Measurements from ENCODE around the gene PRICKLE1.

PRICKLE1 gene

GRCh38 chr12:42588524-42589464, 752 bp downstream of the PRICKLE1 start:
- DNase-seq, result peak; percentile 18 to 77 (median 66)

GRCh38 chr12:42587601-42588523, 1.7 kb downstream of the PRICKLE1 start:
- DNase-seq, result peak; percentile 43 to 85 (median 59)

- DNase-seq, result no peak
These were observed 3.3 kb downstream of the PRICKLE1 start for GRCh38 chr12:42586268-42586667.

GRCh38 chr12:42585841-42586216, 3.7 kb downstream of the PRICKLE1 start:
- no peak for DNase-seq

- DNase-seq, result peak in 1 of 3 experiments; percentile 32
These were observed 4.2 kb downstream of the PRICKLE1 start for GRCh38 chr12:42585154-42585840.

- peak in 1 of 3 experiments; percentile 15 for DNase-seq
These were observed 4.9 kb downstream of the PRICKLE1 start for GRCh38 chr12:42584651-42585111.

GRCh38 chr12:42583016-42583415, 6.5 kb downstream of the PRICKLE1 start:
- no peak for DNase-seq

- DNase-seq, result no peak
These were observed 7.0 kb downstream of the PRICKLE1 start for GRCh38 chr12:42582498-42582897.

GRCh38 chr12:42582050-42582449, 7.5 kb downstream of the PRICKLE1 start:
- DNase-seq, result no peak

- no peak for DNase-seq
These were observed 13.2 kb downstream of the PRICKLE1 start for GRCh38 chr12:42576374-42576773.

- peak in 1 of 3 experiments; percentile 12 for DNase-seq
These were observed 13.8 kb downstream of the PRICKLE1 start for GRCh38 chr12:42575717-42576116.

GRCh38 chr12:42574851-42575266, 14.7 kb downstream of the PRICKLE1 start:
- peak; percentile 25 to 86 (median 30) for DNase-seq

- no peak for DNase-seq
These were observed 18.1 kb downstream of the PRICKLE1 start for GRCh38 chr12:42571327-42572009.

- DNase-seq, result no peak
These were observed 19.5 kb downstream of the PRICKLE1 start for GRCh38 chr12:42570076-42570475.

- DNase-seq, result peak; percentile 19 to 79 (median 74)
These were observed 20.3 kb downstream of the PRICKLE1 start for GRCh38 chr12:42568952-42569915.

GRCh38 chr12:42565633-42566032, 23.9 kb downstream of the PRICKLE1 start:
- DNase-seq, result peak in 1 of 3 experiments; percentile 30

- DNase-seq, result no peak
These were observed 24.6 kb downstream of the PRICKLE1 start for GRCh38 chr12:42564996-42565395.

- no peak for DNase-seq
These were observed 25.0 kb downstream of the PRICKLE1 start for GRCh38 chr12:42564556-42564955.

GRCh38 chr12:42560977-42561376, 28.6 kb downstream of the PRICKLE1 start:
- DNase-seq, result no peak

GRCh38 chr12:42557586-42558172, 31.9 kb downstream of the PRICKLE1 start:
- DNase-seq, result peak in 1 of 3 experiments; percentile 24

All from NCI-H1417 (cell line).